ENCODE results near the gene FLOT2.
"Not testable (repeated sequence)": the region's sequence is repeated elsewhere in the genome, so short reads cannot be mapped to it uniquely, and the experiment has no call there.

The FLOT2 gene

GRCh38 chr17:28916302-28916934 is 18.9 kb upstream of the FLOT2 start:
- DNase-seq = no peak

- DNase-seq = no peak
These were observed 15.4 kb upstream of the FLOT2 start for GRCh38 chr17:28912938-28913333.

GRCh38 chr17:28912281-28912937 is 14.9 kb upstream of the FLOT2 start:
- no peak for DNase-seq

GRCh38 chr17:28911411-28912045 is 14.0 kb upstream of the FLOT2 start:
- no peak for DNase-seq

- no peak for DNase-seq
These were observed 13.0 kb upstream of the FLOT2 start for GRCh38 chr17:28910534-28910933.

GRCh38 chr17:28908640-28909167 is 11.2 kb upstream of the FLOT2 start:
- DNase-seq = no peak

GRCh38 chr17:28907709-28908475 is 10.4 kb upstream of the FLOT2 start:
- DNase-seq = no peak

GRCh38 chr17:28906706-28907438 is 9.3 kb upstream of the FLOT2 start:
- DNase-seq = no peak

- no peak for DNase-seq
These were observed 8.7 kb upstream of the FLOT2 start for GRCh38 chr17:28906276-28906675.

GRCh38 chr17:28904800-28905199 is 7.3 kb upstream of the FLOT2 start:
- DNase-seq = no peak

GRCh38 chr17:28903546-28903841 is 6.0 kb upstream of the FLOT2 start:
- DNase-seq = not testable (repeated sequence)

GRCh38 chr17:28902819-28903545 is 5.4 kb upstream of the FLOT2 start, which contains the start of gene DHRS13:
TSS of gene DHRS13 (minus strand) at chr17:28903079. CDS start at chr17:28902944, 135 bp downstream.
- DNase-seq = peak; percentile 84

- DNase-seq = no peak
These were observed 4.6 kb upstream of the FLOT2 start for GRCh38 chr17:28901866-28902818.

GRCh38 chr17:28900986-28901726 is 3.6 kb upstream of the FLOT2 start:
- DNase-seq = no peak

GRCh38 chr17:28899212-28899815 is 1.8 kb upstream of the FLOT2 start:
- no peak for DNase-seq

- DNase-seq = no peak
These were observed 1.0 kb upstream of the FLOT2 start for GRCh38 chr17:28898527-28898955.

- no peak for DNase-seq
These were observed 415 bp upstream of the FLOT2 start for GRCh38 chr17:28897769-28898526.

- no peak for DNase-seq
These were observed 1.0 kb downstream of the FLOT2 start for GRCh38 chr17:28896491-28896883.
